CD14-positive monocyte (primary cell): ENCODE measurements around the gene MDP1. TPM values are rescaled to one million over a fixed set of nuclear protein-coding genes. Genes with fewer than 3 reads are reported as not detected.

Experiments used
- DNase-seq, 3 donors: peaks; one replicate each; pipeline ENCODE4 v3.0.0-alpha.2; 2011 to 2022
- H2AFZ ChIP-seq: 2 replicates; pipeline ENCODE4 v1.6.0; 2012; ENCODE audit warnings: mild to moderate bottlenecking, low read depth, low read length, inconsistent platforms; ENCODE audit not compliant: insufficient read depth, poor library complexity, severe bottlenecking
- H3K27ac ChIP-seq, 2 donors: 1 replicate in 1 of 2; 2 replicates in 1 of 2; pipeline ENCODE4 v1.5.1; 2012 to 2013; ENCODE audit warnings: low read length in 2 of 2, control low read depth in 1 of 2, inconsistent platforms in 1 of 2, low read depth in 1 of 2, mild to moderate bottlenecking in 1 of 2
- H3K27me3 ChIP-seq, 2 donors: one replicate each; pipeline versions ENCODE4 v1.6.0 to v1.6.1; 2011 to 2013; ENCODE audit warnings: low read length in 2 of 2; ENCODE audit not compliant: control insufficient read depth in 2 of 2, insufficient read depth in 2 of 2
- H3K36me3 ChIP-seq, 2 donors: replicated peaks in 1 of 2; 1 replicate in 1 of 2; 2 replicates in 1 of 2; pipeline versions ENCODE4 v1.5.1 to v1.6.1; 2012 to 2013; ENCODE audit warnings: low read length in 2 of 2, control low read depth in 1 of 2, inconsistent platforms in 1 of 2, mild to moderate bottlenecking in 1 of 2; ENCODE audit not compliant: insufficient read depth in 2 of 2, control insufficient read depth in 1 of 2
- H3K4me1 ChIP-seq, 2 donors: 1 replicate in 1 of 2; 2 replicates in 1 of 2; pipeline versions ENCODE4 v1.5.1 to v1.6.1; 2012 to 2013; ENCODE audit warnings: low read length in 2 of 2, control low read depth in 1 of 2, inconsistent platforms in 1 of 2, mild to moderate bottlenecking in 1 of 2, moderate library complexity in 1 of 2; ENCODE audit not compliant: insufficient read depth in 2 of 2, control insufficient read depth in 1 of 2
- H3K4me2 ChIP-seq: replicated peaks from 2 replicates; pipeline ENCODE3; 2012; ENCODE audit warnings: low read length, moderate library complexity, mild to moderate bottlenecking; ENCODE audit not compliant: poor library complexity, severe bottlenecking; ENCODE audit errors: extremely low read depth
- H3K4me3 ChIP-seq, 3 experiments: fragments of 200-600 bp in 1 of 3; sonication (generic) in 1 of 3; replicated peaks in 1 of 3; 1 replicate in 2 of 3; 2 replicates in 1 of 3; pipeline ENCODE4 v1.5.1; 2011 to 2013; ENCODE audit warnings: low read length in 3 of 3, mild to moderate bottlenecking in 3 of 3, control low read depth in 2 of 3, low read depth in 2 of 3, inconsistent platforms in 1 of 3, moderate library complexity in 1 of 3
- H3K79me2 ChIP-seq: 2 replicates; pipeline ENCODE4 v1.6.0; 2012; ENCODE audit warnings: mild to moderate bottlenecking, control low read depth, inconsistent platforms, low read length, moderate library complexity; ENCODE audit not compliant: insufficient read depth
- H3K9ac ChIP-seq: 2 replicates; pipeline ENCODE4 v1.6.0; 2017; ENCODE audit warnings: low read length, mild to moderate bottlenecking; ENCODE audit not compliant: insufficient read depth, poor library complexity, severe bottlenecking
- H3K9me3 ChIP-seq, 2 donors: replicated peaks in 1 of 2; 1 replicate in 1 of 2; 2 replicates in 1 of 2; pipeline versions ENCODE4 v1.5.1 to v1.6.1; 2012 to 2013; ENCODE audit warnings: low read length in 2 of 2, control low read depth in 1 of 2; ENCODE audit not compliant: control insufficient read depth in 1 of 2, insufficient read depth in 1 of 2
- H4K20me1 ChIP-seq: 2 replicates; pipeline ENCODE4 v1.6.0; 2012; ENCODE audit warnings: mild to moderate bottlenecking, low read length, control low read depth, moderate library complexity; ENCODE audit not compliant: insufficient read depth
- H3K27ac Mint-ChIP-seq, 7 donors: one replicate each; pipeline ENCODE4 v1.8.0; 2020; ENCODE audit warnings: mild to moderate bottlenecking in 7 of 7, mixed read lengths in 7 of 7, moderate library complexity in 6 of 7, inconsistent platforms in 2 of 7
- H3K27me3 Mint-ChIP-seq, 3 donors: one replicate each; pipeline ENCODE4 v1.8.0; 2021 to 2022; ENCODE audit warnings: low read depth in 3 of 3, mild to moderate bottlenecking in 3 of 3, mixed read lengths in 3 of 3, moderate library complexity in 3 of 3, inconsistent platforms in 1 of 3
- H3K36me3 Mint-ChIP-seq, 2 donors: one replicate each; pipeline ENCODE4 v1.8.0; 2020; ENCODE audit warnings: mixed read lengths in 2 of 2, inconsistent platforms in 1 of 2, mild to moderate bottlenecking in 1 of 2
- H3K4me1 Mint-ChIP-seq: one replicate; pipeline ENCODE4 v1.8.0; 2020; ENCODE audit warnings: mild to moderate bottlenecking, mixed read lengths
- H3K4me3 Mint-ChIP-seq, 2 donors: one replicate each; pipeline ENCODE4 v1.8.0; 2020; ENCODE audit warnings: mild to moderate bottlenecking in 2 of 2, mixed read lengths in 2 of 2, moderate library complexity in 1 of 2
- H3K9me3 Mint-ChIP-seq, 7 donors: one replicate each; pipeline ENCODE4 v1.8.0; 2020 to 2022; ENCODE audit warnings: mixed read lengths in 7 of 7, mild to moderate bottlenecking in 6 of 7, moderate library complexity in 6 of 7, inconsistent platforms in 2 of 7
- WGBS: methylation state at CpG from one replicate; pipeline ENCODE4 v1.1.5; 2013; ENCODE audit warnings: missing lambda C conversion rate; ENCODE audit not compliant: insufficient coverage; 5-methylcytosine and 5-hydroxymethylcytosine counted together
- intact Hi-C, 2 donors: fragments of 100-400 bp; cut with micrococcal nuclease; formaldehyde crosslinking; loops; one replicate each; pipeline versions ENCODE4 v1.15.0 to v1.15.1; 2023
- polyA plus RNA-seq, 3 donors: library from polyadenylated mRNA; depleted of rRNA in 1 of 3; unstranded in 2 of 3; stranded (reverse) in 1 of 3; fragments of 300-500 nt in 2 of 3; fragments of >200 nt in 1 of 3; fragmentation: Illumina TruSeq in 2 of 3; gene quantifications; 1 replicate in 2 of 3; 2 replicates in 1 of 3; pipeline ENCODE4 v1.2.3, GENCODE V29; 2012 to 2021
- TF ChIP-seq, protein P1 (sequence below): fragments of 200-600 bp; IDR thresholded peaks from one replicate; pipeline ENCODE4 v1.8.0; 2022; ENCODE audit warnings: antibody characterized with exemption, mild to moderate bottlenecking

The MDP1 gene
- polyA plus RNA-seq, 3 donors = 17.5 to 49.6 (median 37.5) TPM

DNA sequence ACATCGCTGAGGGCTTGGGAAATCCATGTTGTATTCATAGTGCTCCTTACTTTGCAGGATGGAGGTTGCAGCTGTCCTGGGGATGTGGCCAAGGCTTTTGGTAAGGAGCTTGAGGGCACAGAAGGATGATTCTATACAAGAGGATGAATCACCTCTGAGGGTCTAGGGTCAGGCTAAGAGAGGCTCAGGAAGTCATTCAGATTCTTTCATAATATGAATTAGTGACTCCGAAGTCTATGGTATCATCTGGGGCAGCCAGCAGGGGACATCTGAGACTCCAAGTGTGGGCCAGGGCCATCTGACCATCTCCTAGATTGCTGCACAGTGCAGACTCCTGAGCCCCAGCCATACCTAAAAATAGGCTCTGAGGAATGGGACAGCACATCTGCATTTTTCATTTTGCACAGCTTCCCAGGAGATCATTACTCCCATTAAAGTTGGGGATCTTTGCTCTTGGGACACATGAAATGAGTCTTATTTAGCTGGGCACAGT, 21.6 kb upstream of the MDP1 start:
- no peaks in the 10 kb centered on the region for H3K27me3 Mint-ChIP-seq
- peaks cover 71% of the 10 kb centered on the region for H3K4me1 Mint-ChIP-seq
- H3K27ac Mint-ChIP-seq = peak overlapping the region in 4 of 7 donors; percentile 1 to 73 (median 51)
- Histone ChIP-seq H3K27ac (no peak overlapping the region), H3K4me3 (no peak overlapping the region), H3K9ac (no peak overlapping the region), H2AFZ (no peak overlapping the region), H3K79me2 (peaks cover 77% of the 10 kb centered on the region), H3K9me3 (no peaks in the 10 kb centered on the region), H3K36me3 (peaks cover 56 to 75% of the 10 kb centered on the region in 2 donors), H3K4me1 (peaks cover 50 to 65% of the 10 kb centered on the region in 2 donors), H4K20me1 (peaks cover 77% of the 10 kb centered on the region), H3K27me3 (no peaks in the 10 kb centered on the region), H3K4me2 (no peak overlapping the region)
- H3K36me3 Mint-ChIP-seq = peaks cover 66 to 69% of the 10 kb centered on the region in 2 donors
- intact Hi-C loops = loop anchor here in 1 of 2 donors (10.0 kb wide), 1 partner anchor 103 kb away; the partner anchor contains the start of genes FITM1 and PSME1
- TF ChIP-seq, protein P1, sequence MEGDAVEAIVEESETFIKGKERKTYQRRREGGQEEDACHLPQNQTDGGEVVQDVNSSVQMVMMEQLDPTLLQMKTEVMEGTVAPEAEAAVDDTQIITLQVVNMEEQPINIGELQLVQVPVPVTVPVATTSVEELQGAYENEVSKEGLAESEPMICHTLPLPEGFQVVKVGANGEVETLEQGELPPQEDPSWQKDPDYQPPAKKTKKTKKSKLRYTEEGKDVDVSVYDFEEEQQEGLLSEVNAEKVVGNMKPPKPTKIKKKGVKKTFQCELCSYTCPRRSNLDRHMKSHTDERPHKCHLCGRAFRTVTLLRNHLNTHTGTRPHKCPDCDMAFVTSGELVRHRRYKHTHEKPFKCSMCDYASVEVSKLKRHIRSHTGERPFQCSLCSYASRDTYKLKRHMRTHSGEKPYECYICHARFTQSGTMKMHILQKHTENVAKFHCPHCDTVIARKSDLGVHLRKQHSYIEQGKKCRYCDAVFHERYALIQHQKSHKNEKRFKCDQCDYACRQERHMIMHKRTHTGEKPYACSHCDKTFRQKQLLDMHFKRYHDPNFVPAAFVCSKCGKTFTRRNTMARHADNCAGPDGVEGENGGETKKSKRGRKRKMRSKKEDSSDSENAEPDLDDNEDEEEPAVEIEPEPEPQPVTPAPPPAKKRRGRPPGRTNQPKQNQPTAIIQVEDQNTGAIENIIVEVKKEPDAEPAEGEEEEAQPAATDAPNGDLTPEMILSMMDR = no peak
- H3K9me3 Mint-ChIP-seq = no peaks in the 10 kb centered on the region
- 80% methylated on average over 2 of the region's 2 CpGs for WGBS
- peak overlapping the region in 1 of 2 donors; percentile 10 for H3K4me3 Mint-ChIP-seq
- no peak for DNase-seq

DNA sequence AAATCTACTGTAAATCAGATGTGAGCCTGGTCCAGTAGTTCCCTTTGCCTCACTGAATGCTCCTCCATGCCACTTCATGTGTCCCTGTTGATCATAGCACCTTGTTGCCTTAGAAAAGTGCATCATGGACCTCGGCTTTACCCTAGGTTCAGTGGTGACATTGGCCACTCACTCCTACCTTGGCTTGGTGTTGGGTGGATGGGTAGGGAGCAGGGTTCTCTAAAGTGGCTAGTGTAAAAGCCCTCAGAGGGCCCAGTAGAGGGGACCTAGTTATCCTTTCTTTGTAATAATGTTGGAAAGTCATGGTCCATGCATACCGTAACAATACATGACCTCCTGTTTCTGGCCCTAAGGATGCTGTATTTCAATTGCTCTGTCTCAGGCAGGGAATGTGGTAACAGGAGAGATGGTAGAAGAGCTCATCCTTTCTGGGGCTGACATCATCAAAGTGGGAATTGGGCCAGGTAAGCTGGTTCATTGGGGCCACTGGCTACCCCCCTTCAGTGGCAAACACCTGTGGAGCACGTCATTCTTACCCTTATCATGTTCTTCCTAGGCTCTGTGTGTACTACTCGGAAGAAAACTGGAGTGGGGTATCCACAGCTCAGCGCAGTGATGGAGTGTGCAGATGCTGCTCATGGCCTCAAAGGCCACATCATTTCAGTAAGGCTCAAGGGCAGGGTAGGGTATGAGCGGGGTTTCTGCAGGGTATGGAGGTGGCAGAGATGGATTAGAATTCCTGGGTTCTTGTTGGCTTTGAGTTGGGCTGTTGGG, 21.0 kb upstream of the MDP1 start:
- intact Hi-C loops = loop anchor here in 1 of 2 donors (10.0 kb wide), 1 partner anchor 102 kb away; the partner anchor contains the start of genes FITM1 and PSME1
- Mint-ChIP-seq H3K4me3 (peak overlapping the region in 1 of 2 donors; percentile 10), H3K36me3 (peaks cover 66 to 69% of the 10 kb centered on the region in 2 donors), H3K27me3 (no peaks in the 10 kb centered on the region), H3K27ac (peak overlapping the region in 3 of 7 donors; percentile 1 to 73 (median 38)), H3K9me3 (no peaks in the 10 kb centered on the region), H3K4me1 (peaks cover 69% of the 10 kb centered on the region)
- H3K9me3 ChIP-seq = no peaks in the 10 kb centered on the region
- H3K27me3 ChIP-seq = no peaks in the 10 kb centered on the region
- H3K79me2 ChIP-seq = peaks cover 76% of the 10 kb centered on the region
- no peak overlapping the region for H3K4me3 ChIP-seq
- peaks cover 48 to 65% of the 10 kb centered on the region in 2 donors for H3K4me1 ChIP-seq
- TF ChIP-seq, protein P1 = no peak
- DNase-seq = no peak
- no peak overlapping the region for H3K27ac ChIP-seq
- peaks cover 74% of the 10 kb centered on the region for H4K20me1 ChIP-seq
- H3K4me2 ChIP-seq = no peak overlapping the region
- H3K9ac ChIP-seq = no peak overlapping the region
- H3K36me3 ChIP-seq = peaks cover 56 to 75% of the 10 kb centered on the region in 2 donors
- H2AFZ ChIP-seq = no peak overlapping the region
- WGBS = 90% methylated on average over 5 of the region's 6 CpGs
